ENCODE data around the gene STEEP1. TPM values are rescaled to one million over a fixed set of nuclear protein-coding genes. Genes with fewer than 3 reads are reported as not detected.
A peak's percentile ranks its signal among the peaks of the same experiment; 100 is the strongest.
"Not testable (repeated sequence)": the region's sequence is repeated elsewhere in the genome, so short reads cannot be mapped to it uniquely, and the experiment has no call there.

The STEEP1 gene
- total and polyA plus RNA-seq, 7 donors, result 16.8 to 30.3 (median 21.7) TPM

- peaks cover 0 to 9% (median 4%) of the 10 kb centered on the region in 4 donors for H3K4me1 ChIP-seq
- intact Hi-C loops (cut with DNase I), result no loop called here
- H3K27ac ChIP-seq, result no peak overlapping the region
- peak; percentile 21 for DNase-seq
- no peak for TF ChIP-seq POLR2AphosphoS5 (IDR thresholded peaks at IDR 0.05)
- no peak for TF ChIP-seq POLR2A (IDR thresholded peaks at IDR 0.05)
- no peak for TF ChIP-seq CTCF (IDR thresholded peaks at IDR 0.05)
- no peak for TF ChIP-seq EP300 (IDR thresholded peaks at IDR 0.05)
- H3K36me3 ChIP-seq, result no peaks in the 10 kb centered on the region
- no peaks in the 10 kb centered on the region for H3K9me3 ChIP-seq
- 76 to 87% methylated on average over 6 of the region's 6 CpGs for WGBS, 2 donors
- no peaks in the 10 kb centered on the region for H3K27me3 ChIP-seq
- H3K4me3 ChIP-seq, result no peak overlapping the region
These were observed 58.0 kb downstream of the STEEP1 start for GRCh38 chrX:119507206-119507605.

- no peak overlapping the region for H3K27ac ChIP-seq
- H3K9me3 ChIP-seq, result no peaks in the 10 kb centered on the region
- no peaks in the 10 kb centered on the region for H3K27me3 ChIP-seq
- peaks cover 0 to 9% (median 4%) of the 10 kb centered on the region in 4 donors for H3K4me1 ChIP-seq
- no peak for TF ChIP-seq POLR2A (IDR thresholded peaks at IDR 0.05)
- no peak for TF ChIP-seq EP300 (IDR thresholded peaks at IDR 0.05)
- TF ChIP-seq POLR2AphosphoS5 (IDR thresholded peaks at IDR 0.05), result no peak
- no peak for TF ChIP-seq CTCF (IDR thresholded peaks at IDR 0.05)
- no peaks in the 10 kb centered on the region for H3K36me3 ChIP-seq
- WGBS, 2 donors, result 15 to 61% methylated on average over 4 of the region's 4 CpGs
- DNase-seq, result peak; percentile 5
- no peak overlapping the region for H3K4me3 ChIP-seq
- intact Hi-C loops (cut with DNase I), result no loop called here
These were observed 59.3 kb downstream of the STEEP1 start for GRCh38 chrX:119505945-119506344.

- H3K36me3 ChIP-seq; H3K4me1 ChIP-seq; H3K9me3 ChIP-seq; H3K27me3 ChIP-seq; H3K4me3 ChIP-seq; intact Hi-C loops (cut with DNase I); H3K27ac ChIP-seq: not testable (repeated sequence)
- peak; percentile 8 for DNase-seq
- WGBS, 2 donors, result 62 to 89% methylated on average over 10 of the region's 10 CpGs
These were observed 60.1 kb downstream of the STEEP1 start for GRCh38 chrX:119505145-119505544.

GRCh38 chrX:119503484-119503861 lies 61.7 kb downstream of the STEEP1 start:
- WGBS, 2 donors, result 6 to 59% methylated on average over 2 of the region's 2 CpGs
- Histone ChIP-seq H3K4me3 (no peak overlapping the region), H3K4me1 (peaks cover 0 to 9% (median 4%) of the 10 kb centered on the region in 4 donors), H3K36me3 (no peaks in the 10 kb centered on the region), H3K27ac (peak overlapping the region in 2 of 4 donors; percentile 23 to 31), H3K9me3 (no peaks in the 10 kb centered on the region), H3K27me3 (no peaks in the 10 kb centered on the region)
- intact Hi-C loops (cut with DNase I), result no loop called here
- TF ChIP-seq EP300 (IDR thresholded peaks at IDR 0.05) (no peak), POLR2A (IDR thresholded peaks at IDR 0.05) (no peak), POLR2AphosphoS5 (IDR thresholded peaks at IDR 0.05) (no peak), CTCF (IDR thresholded peaks at IDR 0.05) (no peak)
- peak; percentile 56 for DNase-seq

- peak; percentile 24 for DNase-seq
- 11 to 42% methylated on average over 11 of the region's 11 CpGs for WGBS, 2 donors
- TF ChIP-seq POLR2A (IDR thresholded peaks at IDR 0.05) (no peak), POLR2AphosphoS5 (IDR thresholded peaks at IDR 0.05) (no peak), CTCF (IDR thresholded peaks at IDR 0.05) (no peak), EP300 (IDR thresholded peaks at IDR 0.05) (no peak)
- peak overlapping the region in 2 of 4 donors; percentile 23 to 31 for H3K27ac ChIP-seq
- H3K9me3 ChIP-seq, result no peaks in the 10 kb centered on the region
- H3K4me1 ChIP-seq, result peaks cover 0 to 9% (median 4%) of the 10 kb centered on the region in 4 donors
- intact Hi-C loops (cut with DNase I), result no loop called here
- H3K27me3 ChIP-seq, result no peaks in the 10 kb centered on the region
- no peaks in the 10 kb centered on the region for H3K36me3 ChIP-seq
- H3K4me3 ChIP-seq, result no peak overlapping the region
These were observed 62.3 kb downstream of the STEEP1 start for GRCh38 chrX:119502727-119503483.
